GDM1 (cell line): ENCODE measurements around the gene GLIS1.

ENCODE experiments used
- DNase-seq: peaks from one replicate; lab custom pipeline; 2025; lab: John Stamatoyannopoulos, UW

GLIS1 gene

DNA sequence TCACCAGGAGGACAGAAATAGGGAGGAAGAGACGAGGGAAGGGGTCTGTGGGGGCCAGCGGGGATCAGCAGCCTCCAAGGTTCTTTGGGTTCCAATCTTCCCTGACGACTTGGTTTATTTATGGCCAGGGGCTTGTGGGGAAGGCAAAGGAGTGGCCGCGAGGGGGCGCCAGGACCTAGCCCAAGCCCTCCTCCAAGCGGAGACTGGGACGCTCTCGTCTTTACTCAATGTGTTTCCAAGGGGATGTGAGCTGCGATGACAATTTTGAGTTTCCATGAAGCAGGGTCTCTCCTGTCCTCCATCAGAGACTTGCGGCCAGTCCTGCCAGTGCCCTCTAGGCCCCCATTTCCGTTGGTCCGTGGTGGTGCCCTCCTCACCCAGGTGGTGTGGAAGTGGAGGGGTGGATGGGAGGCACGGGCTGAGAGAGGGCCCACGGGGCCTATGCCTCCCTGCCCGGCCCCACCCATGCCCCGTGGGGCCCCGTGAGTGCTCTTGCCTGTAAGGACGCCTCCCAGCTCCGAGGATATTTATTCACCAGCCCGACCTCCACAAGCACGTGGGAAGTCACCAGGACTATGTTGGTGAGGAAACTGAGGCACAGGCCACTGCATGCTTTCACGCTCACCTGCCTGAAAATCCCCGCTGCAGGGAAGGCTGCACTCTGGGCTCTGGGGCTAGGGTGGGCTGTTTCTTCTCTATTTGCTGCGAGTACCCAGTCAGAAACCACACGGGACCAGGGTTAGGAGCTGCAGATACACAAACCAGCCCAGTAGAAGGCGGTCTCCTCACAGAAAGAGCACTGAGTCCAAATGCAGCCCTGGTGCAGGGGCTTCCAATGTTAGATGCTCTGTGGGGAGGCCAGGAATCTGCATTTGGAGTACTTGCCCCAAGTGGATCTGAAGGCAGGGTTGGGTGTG is 253.2 kb downstream of the GLIS1 start:
- peak; percentile 66 for DNase-seq

DNA sequence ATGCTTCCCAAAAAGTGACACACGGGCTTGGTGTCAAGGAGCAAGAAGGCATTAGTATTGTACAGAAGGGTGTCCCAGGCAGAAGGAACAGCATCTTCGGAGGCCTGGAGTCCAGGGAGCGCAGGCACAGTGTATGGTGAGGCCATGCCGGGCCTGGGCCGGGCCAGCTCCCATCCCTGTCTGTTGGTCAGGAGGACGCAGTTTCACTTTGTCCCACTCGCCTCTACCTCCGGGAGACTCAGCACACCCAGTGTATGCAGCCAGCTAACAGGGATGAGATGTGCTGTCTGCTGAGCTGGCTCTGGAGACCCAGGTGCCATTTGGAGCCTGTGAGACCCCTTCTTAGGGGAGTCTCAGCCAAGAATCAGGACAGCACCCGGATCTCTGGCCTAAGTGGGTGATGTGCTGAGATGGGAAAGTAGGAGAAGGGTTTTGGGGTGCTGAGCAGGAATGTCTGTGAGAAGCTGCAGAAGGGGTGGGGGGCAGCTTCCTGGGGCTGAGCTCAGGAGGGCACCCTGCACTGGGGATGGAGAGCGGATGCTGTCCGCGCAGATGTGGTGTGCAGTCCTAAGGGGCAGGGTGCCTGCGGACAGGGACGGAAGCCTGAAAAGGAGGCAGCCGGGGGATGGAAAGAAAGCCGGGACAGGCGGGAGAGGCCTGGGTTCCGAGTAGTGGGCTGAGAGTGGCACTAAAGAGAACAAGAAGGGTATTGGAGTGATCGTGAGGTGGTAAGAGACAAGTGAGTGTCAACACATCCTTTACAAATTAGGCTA is 254.1 kb downstream of the GLIS1 start:
- no peak for DNase-seq

DNA sequence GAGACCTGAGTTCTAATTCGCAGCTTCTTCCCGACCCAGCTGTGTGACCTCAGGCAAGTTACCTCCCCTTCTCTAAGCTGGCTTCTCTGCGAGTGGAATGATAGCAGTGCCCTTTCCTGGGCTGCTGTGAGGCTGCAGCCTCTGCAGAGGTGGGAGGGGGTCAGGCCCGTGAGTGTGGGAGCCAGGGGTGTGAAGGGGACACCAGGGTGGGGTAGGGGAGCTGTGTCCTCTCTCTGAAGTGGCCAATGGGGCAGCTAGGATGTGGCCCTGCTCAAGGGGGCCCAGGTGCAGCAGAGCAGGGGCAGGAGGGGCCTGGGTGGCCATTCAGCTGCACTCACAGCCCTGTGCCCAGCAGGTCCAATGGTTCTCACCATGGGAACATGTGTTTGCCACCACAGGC is 255.3 kb downstream of the GLIS1 start:
- DNase-seq: no peak

GRCh38 chr1:53483170-53483569 is 255.8 kb downstream of the GLIS1 start:
- DNase-seq: no peak

DNA sequence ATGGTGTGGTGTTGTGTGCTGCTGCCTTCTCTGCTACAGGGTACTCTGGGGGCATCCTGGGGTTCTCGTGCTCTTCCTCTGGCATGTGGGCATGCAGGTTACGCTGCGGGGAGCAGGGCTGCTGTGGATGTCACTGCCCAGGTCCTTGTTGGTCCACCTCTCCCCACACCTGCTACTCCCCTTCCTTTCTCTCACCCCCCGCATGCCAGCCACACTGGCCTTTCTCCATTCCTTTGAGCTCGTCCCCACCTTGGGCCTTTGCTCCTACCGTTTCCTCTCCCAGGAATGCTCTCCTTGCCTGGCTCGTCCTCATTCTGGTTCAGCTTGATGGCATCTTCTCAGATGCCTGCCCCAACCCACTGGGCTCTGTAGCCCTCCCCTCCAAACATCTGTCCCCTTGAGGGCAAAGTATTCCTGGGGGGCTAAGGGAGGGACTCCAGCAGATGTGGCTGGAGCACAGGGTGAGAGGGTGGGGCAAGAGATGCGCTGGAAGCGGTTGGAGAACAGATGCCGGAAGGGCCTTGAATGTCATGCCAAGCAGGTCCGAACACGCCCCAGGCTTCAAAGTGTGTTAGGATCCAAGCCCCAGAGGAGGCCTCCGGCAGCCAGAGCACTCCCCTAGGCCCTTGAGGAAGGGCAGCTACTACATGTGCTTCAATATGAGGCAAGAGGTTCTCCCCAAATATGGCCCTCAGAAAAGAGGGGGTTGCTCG is 256.4 kb downstream of the GLIS1 start:
- DNase-seq: no peak

GRCh38 chr1:53481456-53481855 is 257.5 kb downstream of the GLIS1 start:
- no peak for DNase-seq

- no peak for DNase-seq
Observed at GRCh38 chr1:53480678-53481077, 258.3 kb downstream of the GLIS1 start.

- no peak for DNase-seq
Observed at GRCh38 chr1:53478502-53478818, 260.5 kb downstream of the GLIS1 start.

- DNase-seq: no peak
Observed at GRCh38 chr1:53477651-53478501, 261.1 kb downstream of the GLIS1 start.

GRCh38 chr1:53476579-53476978 is 262.4 kb downstream of the GLIS1 start:
- DNase-seq: no peak

- no peak for DNase-seq
Observed at GRCh38 chr1:53475664-53476063, 263.3 kb downstream of the GLIS1 start.

GRCh38 chr1:53473463-53473862 is 265.5 kb downstream of the GLIS1 start:
- DNase-seq: no peak

DNA sequence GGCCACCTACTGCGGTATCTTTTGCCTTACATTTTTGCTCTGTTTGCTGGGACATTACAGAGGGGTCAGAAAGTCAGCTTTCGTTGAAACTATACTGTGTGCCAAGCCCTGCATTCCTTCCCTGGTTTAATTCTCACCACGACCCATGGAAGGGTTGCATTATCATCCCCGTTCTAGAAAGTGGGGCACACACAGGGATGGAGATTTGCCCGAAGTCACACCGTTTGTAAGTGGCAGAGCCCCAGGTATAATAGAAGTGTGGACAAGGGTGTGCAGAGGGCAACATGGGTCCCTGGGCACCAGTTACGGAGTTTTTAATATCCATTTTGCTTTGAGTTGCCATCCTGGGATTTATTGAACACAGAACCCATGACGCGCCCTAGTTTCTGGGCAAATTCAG is 268.0 kb downstream of the GLIS1 start:
- no peak for DNase-seq

DNA sequence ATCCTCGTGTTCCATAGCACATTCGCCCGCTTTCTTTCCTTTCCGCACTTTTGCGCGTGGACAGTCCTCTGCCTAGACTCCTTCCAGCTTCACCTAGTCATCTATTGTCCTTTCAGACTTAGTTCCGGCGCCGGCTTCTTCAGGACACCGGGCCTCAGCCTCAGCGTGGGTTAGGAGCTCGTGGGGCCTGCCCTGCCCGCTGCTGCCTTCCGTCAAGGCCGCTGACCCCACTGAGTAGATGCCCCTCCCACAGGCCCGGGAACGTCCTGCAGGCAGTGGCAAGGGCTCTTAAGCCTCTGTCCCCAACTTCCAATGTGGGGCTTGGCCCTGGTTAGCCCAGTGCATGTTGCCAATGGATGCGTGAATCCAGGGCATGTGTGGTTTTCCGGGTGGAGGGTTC is 268.4 kb downstream of the GLIS1 start:
- DNase-seq: no peak

DNA sequence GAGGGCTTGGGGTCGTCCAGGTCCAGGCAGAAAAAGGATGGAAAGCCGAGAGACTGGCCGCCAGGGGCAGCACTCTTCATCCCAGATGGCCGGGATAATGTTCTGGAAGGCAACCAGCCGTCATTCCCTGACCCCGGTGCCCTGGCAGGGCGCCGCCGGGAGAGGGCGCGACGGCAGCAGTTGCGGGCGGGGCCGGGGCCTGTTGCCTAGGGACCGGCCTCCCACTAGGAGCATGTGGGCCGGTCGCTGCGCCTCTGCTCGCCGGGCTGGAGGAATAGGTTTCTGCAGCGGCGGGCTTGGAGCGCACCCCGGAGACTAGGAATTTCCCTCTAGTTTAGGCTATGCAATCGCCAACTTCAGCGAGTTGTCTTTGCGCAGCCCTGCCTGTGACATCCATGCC is 268.8 kb downstream of the GLIS1 start:
- no peak for DNase-seq

DNA sequence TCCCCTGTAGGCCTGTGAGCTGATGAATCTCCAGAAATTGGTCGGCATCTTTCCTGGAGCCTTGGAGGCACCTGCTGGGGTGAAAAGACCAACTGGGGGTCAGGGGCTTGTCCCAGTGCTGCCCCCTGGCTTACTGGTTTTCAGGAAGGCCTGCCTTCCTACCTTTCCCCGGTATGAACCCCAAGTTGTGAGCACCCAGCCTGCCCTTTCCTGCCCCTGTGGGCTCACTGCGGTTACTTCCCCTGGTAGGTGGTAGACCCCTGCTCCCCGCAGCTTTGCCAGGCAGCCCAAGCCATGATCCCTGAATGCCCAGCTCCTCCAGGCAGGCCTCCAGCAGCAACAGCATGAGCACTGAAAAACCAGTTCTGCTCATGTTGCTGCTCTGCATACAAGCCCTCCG is 269.6 kb downstream of the GLIS1 start:
- DNase-seq: no peak

- DNase-seq: no peak
Observed at GRCh38 chr1:53468374-53468773, 270.6 kb downstream of the GLIS1 start.

DNA sequence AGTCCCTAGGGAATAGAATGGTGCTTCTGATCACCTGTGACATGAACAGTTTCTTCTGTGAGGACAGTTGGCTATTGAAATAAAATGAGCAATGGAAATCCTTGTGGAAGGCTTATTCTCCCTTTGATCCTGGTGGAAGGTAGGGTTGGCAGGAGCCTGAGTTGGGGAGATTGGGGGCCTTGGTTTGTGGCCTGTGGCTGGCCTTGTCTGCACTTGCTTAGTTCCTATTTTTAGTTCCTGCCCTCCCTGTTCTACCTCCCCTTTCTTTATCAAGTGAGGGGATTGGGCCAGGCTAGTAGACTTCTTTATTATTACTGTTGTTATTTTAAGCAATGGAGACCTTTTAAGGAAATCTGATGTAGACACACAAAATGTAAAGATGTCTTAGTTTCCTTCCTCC is 271.6 kb downstream of the GLIS1 start:
- peak; percentile 43 for DNase-seq

- no peak for DNase-seq
Observed at GRCh38 chr1:53465023-53465957, 273.7 kb downstream of the GLIS1 start.
